Aorta (tissue), 5 donors: ENCODE results near the gene ZBTB2. TPM values are rescaled to one million over a fixed set of nuclear protein-coding genes. Genes with fewer than 3 reads are reported as not detected.

Experiments used
- ATAC-seq: fragments of 200-7000 bp; cut with Tn5 transposase; one replicate; pipeline ENCODE4 v1.9.1; 2022; ENCODE audit warnings: moderate library complexity; ENCODE audit not compliant: low FRiP score
- DNase-seq, 2 donors: peaks; one replicate each; pipeline ENCODE4 v3.0.0-alpha.2; 2020
- H3K27ac ChIP-seq, 2 donors: one replicate each; pipeline ENCODE4 v1.5.1; 2013; ENCODE audit warnings: low read length in 2 of 2, mild to moderate bottlenecking in 2 of 2, moderate library complexity in 2 of 2, control low read depth in 1 of 2, inconsistent platforms in 1 of 2, low read depth in 1 of 2
- H3K27me3 ChIP-seq, 2 donors: one replicate each; pipeline ENCODE4 v1.6.1; 2013; ENCODE audit warnings: control low read depth in 1 of 2, low read length in 1 of 2, mild to moderate bottlenecking in 1 of 2, moderate library complexity in 1 of 2; ENCODE audit not compliant: insufficient read depth in 2 of 2, control insufficient read depth in 1 of 2
- H3K36me3 ChIP-seq, 2 donors: one replicate each; pipeline ENCODE4 v1.6.1; 2013; ENCODE audit warnings: control low read depth in 1 of 2, low read length in 1 of 2, mild to moderate bottlenecking in 1 of 2; ENCODE audit not compliant: insufficient read depth in 2 of 2, control insufficient read depth in 1 of 2
- H3K4me1 ChIP-seq, 2 donors: one replicate each; pipeline ENCODE4 v1.6.1; 2013; ENCODE audit warnings: low read length in 2 of 2, control low read depth in 1 of 2, mild to moderate bottlenecking in 1 of 2, moderate library complexity in 1 of 2; ENCODE audit not compliant: insufficient read depth in 2 of 2, control insufficient read depth in 1 of 2
- H3K4me3 ChIP-seq, 2 donors: one replicate each; pipeline ENCODE4 v1.5.1; 2013; ENCODE audit warnings: low read length in 2 of 2, control low read depth in 1 of 2, mild to moderate bottlenecking in 1 of 2
- H3K9me3 ChIP-seq: one replicate; pipeline ENCODE4 v1.6.1; 2013; ENCODE audit warnings: mild to moderate bottlenecking, low read length; ENCODE audit not compliant: control insufficient read depth
- WGBS, 2 donors: extraction: QIAGEN DNeasy Blood & Tissue Kit; methylation state at CpG; one replicate each; pipeline ENCODE4 v1.1.7; 2013; 5-methylcytosine and 5-hydroxymethylcytosine counted together
- intact Hi-C, 2 donors: fragments of 100-400 bp; cut with DNase I; formaldehyde crosslinking; loops; one replicate each; pipeline versions ENCODE4 v1.14.2 to v1.15.0; 2022
- polyA plus RNA-seq, 2 donors: library from polyadenylated mRNA; stranded (reverse); fragments of 200-250 nt; gene quantifications; one replicate each; pipeline ENCODE4 v1.2.3, GENCODE V29; 2013
- total RNA-seq, 2 donors: library from RNA; stranded (reverse); fragmentation: NEBNext Ultra II Directional; extraction: Animal tissue kit (Norgen Biotek cat#: 25700); gene quantifications; one replicate each; pipeline ENCODE4 v1.2.1, GENCODE V29; 2021
- donor health status: healthy with polysubstance abuse.
- donor health status: Bipolar disorder and iron deficiency.
- donor health status: DM: no; HTN: no; CAD: no.
- donor health status: DM: no; HTN: no; CAD: no.
- donor health status: DM: yes; HTN: yes; CAD: no.

The ZBTB2 gene
- total and polyA plus RNA-seq, 4 donors, result 5.0 to 14.0 (median 9.0) TPM

DNA sequence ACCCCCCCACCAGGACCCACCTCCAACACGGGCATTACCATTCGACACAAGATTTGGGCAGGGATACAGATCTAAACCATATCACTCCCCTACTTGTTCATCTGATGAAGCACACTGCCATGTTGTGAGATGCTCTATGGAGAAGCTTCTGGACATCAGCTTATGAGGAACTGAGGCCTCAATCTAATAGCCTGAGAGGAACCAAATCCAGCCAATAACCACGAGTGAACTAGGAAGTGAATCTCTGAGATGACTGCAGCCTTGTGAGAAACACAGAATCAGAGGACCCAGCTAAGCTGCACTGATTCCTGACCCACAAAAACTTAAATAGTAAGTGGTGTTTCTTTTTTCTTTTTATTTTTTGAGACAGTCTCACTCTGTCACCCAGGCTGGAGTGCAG, 21.6 kb upstream of the ZBTB2 start:
- intact Hi-C loops, result no loop called here
- ATAC-seq, result no peak
- WGBS, 2 donors, result 93 to 94% methylated on average over 3 of the region's 3 CpGs
- H3K9me3 ChIP-seq, result no peaks in the 10 kb centered on the region
- no peak for DNase-seq
- H3K4me3 ChIP-seq, result no peak overlapping the region
- no peaks in the 10 kb centered on the region for H3K27me3 ChIP-seq
- H3K4me1 ChIP-seq, result no peaks in the 10 kb centered on the region
- H3K27ac ChIP-seq, result no peak overlapping the region
- peaks cover 3 to 6% of the 10 kb centered on the region in 2 donors for H3K36me3 ChIP-seq

DNA sequence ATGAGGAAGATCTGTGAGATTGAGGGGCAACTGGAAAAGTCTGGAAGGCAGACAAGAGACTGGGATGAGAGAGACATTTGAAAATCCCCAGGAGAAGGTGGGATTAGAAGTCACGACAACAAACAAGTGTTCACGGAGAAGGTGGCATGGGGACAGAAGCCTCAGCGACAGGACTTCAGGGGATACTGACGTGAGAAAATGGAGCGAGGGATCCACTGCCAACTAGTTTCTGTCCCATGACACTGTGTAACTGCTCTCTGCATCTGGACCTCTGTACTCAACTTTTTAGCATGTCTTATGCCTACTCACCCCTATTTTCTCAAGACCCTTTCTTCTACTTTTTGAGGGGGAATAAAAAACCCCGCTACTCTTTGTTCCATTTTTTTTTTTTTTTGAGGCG, 18.3 kb upstream of the ZBTB2 start:
- Histone ChIP-seq H3K4me1 (no peaks in the 10 kb centered on the region), H3K4me3 (no peak overlapping the region), H3K9me3 (no peaks in the 10 kb centered on the region), H3K27ac (no peak overlapping the region), H3K36me3 (peaks cover 0 to 6% of the 10 kb centered on the region in 2 donors), H3K27me3 (no peaks in the 10 kb centered on the region)
- intact Hi-C loops, result loop anchor here (5.0 kb wide), 1 partner anchor 68 kb away; no protein-coding TSS in a partner anchor
- ATAC-seq (no peak), DNase-seq (no peak)
- WGBS, 2 donors, result 94 to 96% methylated on average over 7 of the region's 7 CpGs

DNA sequence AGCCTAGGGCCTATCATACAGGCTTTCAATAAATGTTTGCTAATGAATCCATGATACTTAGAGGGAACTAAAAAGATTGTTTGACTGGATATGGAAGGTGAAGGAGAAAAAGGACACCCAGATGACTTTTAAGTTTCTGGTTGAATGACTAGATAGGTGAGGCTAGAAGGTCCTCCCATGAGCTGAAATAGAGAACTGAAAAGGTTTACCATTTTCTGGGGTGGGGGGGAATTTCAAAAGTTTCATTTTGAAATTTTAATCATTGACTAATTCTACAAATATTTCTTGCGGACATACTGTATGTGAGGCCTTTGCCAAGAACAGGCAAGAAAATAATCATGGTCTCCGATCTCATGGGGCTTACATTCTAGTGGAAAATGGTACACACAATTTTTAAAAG, 17.9 kb upstream of the ZBTB2 start:
- Histone ChIP-seq H3K27me3 (no peaks in the 10 kb centered on the region), H3K36me3 (peaks cover 0 to 4% of the 10 kb centered on the region in 2 donors), H3K27ac (no peak overlapping the region), H3K9me3 (no peaks in the 10 kb centered on the region), H3K4me1 (no peaks in the 10 kb centered on the region), H3K4me3 (no peak overlapping the region)
- WGBS, 2 donors, result 82 to 84% methylated on average over 2 of the region's 2 CpGs
- intact Hi-C loops, result loop anchor here (5.0 kb wide), 1 partner anchor 68 kb away; no protein-coding TSS in a partner anchor
- no peak for DNase-seq
- ATAC-seq, result no peak

DNA sequence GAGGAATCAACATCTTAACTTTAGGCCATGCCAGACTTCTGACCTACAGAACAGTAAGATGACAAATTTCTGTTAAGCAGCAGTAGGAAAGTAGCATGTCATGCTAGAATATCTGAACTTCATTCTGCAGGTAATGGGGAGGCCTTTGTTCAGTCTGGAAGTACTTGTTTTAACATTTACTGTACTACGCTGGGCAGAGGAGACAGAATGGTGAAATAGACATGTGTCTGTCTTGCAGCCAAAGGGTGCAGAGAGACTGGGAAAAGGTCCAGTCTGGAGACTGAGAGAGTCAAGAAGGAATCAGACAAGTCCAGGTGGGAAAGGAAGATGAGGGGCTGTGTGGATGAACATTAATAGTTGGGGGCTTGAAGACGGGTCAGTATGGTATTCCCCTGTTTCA, 17.5 kb upstream of the ZBTB2 start:
- Histone ChIP-seq H3K9me3 (no peaks in the 10 kb centered on the region), H3K4me1 (no peaks in the 10 kb centered on the region), H3K27ac (no peak overlapping the region), H3K36me3 (peaks cover 0 to 4% of the 10 kb centered on the region in 2 donors), H3K27me3 (no peaks in the 10 kb centered on the region), H3K4me3 (no peak overlapping the region)
- no peak for ATAC-seq
- DNase-seq, result no peak
- 83 to 92% methylated on average over 2 of the region's 2 CpGs for WGBS, 2 donors
- intact Hi-C loops, result loop anchor here (5.0 kb wide), 1 partner anchor 68 kb away; no protein-coding TSS in a partner anchor

DNA sequence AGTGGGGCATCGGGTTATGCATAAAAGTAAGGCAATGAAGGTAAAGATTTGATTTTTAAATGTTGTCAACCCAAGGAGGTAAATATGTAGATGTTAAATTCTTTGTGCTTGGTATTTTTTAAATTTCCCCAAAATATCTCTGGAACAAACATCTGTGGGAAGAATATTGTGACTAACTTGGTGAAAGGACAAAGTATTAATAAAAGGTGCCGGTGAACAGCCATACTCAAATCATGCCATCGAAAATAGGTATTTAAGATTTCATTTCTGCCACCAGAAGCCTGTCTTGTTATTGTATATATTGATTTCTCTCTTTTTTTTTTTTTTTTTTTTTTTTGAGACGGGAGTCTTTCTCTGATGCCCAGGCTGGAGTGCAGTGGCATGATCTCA, 12.6 kb upstream of the ZBTB2 start:
- ATAC-seq (no peak), DNase-seq (no peak)
- 77% methylated on average over 4 of the region's 4 CpGs for WGBS, 2 donors
- intact Hi-C loops, result no loop called here
- no peaks in the 10 kb centered on the region for H3K27me3 ChIP-seq
- peaks cover 2 to 4% of the 10 kb centered on the region in 2 donors for H3K36me3 ChIP-seq
- H3K9me3 ChIP-seq, result no peaks in the 10 kb centered on the region
- no peak overlapping the region for H3K4me3 ChIP-seq
- H3K4me1 ChIP-seq, result peaks cover 0 to 2% of the 10 kb centered on the region in 2 donors
- no peak overlapping the region for H3K27ac ChIP-seq

DNA sequence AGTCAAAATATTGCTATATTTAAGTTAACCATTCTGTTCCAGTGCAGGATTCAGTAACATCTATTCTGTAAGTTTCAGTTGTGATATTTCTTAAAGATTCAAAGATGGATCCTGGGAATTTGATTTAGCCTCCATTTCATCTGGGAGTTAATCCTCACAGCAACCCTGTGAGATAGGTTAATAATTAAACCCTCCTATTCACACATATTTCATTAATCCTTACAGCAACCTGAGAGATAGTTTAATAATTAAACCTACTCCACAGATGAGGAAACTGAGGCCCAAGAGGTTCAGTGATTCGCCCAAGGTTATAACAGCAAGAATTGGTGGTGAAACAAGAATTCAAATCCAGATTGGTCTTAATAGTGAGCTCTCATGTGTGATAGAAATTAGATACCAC, 10.9 kb upstream of the ZBTB2 start:
- no peak overlapping the region for H3K27ac ChIP-seq
- intact Hi-C loops, result no loop called here
- H3K9me3 ChIP-seq, result no peaks in the 10 kb centered on the region
- DNase-seq, result no peak
- H3K4me3 ChIP-seq, result no peak overlapping the region
- H3K36me3 ChIP-seq, result peaks cover 0 to 2% of the 10 kb centered on the region in 2 donors
- ATAC-seq, result no peak
- no peaks in the 10 kb centered on the region for H3K27me3 ChIP-seq
- 95 to 96% methylated on average over 1 of the region's 1 CpG for WGBS, 2 donors
- H3K4me1 ChIP-seq, result peaks cover 2% of the 10 kb centered on the region in 2 donors

DNA sequence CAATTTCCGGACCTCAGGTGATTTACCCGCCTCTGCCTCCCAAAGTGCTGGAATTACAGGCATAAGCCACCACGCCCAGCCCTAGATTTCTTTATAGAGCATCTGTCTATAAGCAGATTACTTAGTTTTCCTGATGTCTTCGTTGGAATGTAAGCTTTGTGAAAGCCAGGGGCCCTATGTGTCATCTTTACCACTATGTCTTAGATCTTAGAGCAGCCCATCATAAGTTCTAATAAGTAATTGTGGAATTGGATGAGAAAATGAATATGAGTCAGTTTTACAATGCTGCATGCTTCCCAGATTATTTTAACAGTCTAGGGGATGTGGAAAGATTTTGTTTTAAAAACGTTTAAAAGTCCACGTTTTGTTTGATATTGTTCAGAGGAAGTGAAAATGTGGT, 9.1 kb upstream of the ZBTB2 start:
- H3K36me3 ChIP-seq, result peaks cover 0 to 2% of the 10 kb centered on the region in 2 donors
- H3K4me3 ChIP-seq, result no peak overlapping the region
- WGBS, 2 donors, result 68 to 78% methylated on average over 6 of the region's 6 CpGs
- ATAC-seq, result no peak
- no peaks in the 10 kb centered on the region for H3K27me3 ChIP-seq
- intact Hi-C loops, result no loop called here
- DNase-seq, result no peak
- H3K4me1 ChIP-seq, result peaks cover 2 to 3% of the 10 kb centered on the region in 2 donors
- H3K9me3 ChIP-seq, result no peaks in the 10 kb centered on the region
- H3K27ac ChIP-seq, result no peak overlapping the region

DNA sequence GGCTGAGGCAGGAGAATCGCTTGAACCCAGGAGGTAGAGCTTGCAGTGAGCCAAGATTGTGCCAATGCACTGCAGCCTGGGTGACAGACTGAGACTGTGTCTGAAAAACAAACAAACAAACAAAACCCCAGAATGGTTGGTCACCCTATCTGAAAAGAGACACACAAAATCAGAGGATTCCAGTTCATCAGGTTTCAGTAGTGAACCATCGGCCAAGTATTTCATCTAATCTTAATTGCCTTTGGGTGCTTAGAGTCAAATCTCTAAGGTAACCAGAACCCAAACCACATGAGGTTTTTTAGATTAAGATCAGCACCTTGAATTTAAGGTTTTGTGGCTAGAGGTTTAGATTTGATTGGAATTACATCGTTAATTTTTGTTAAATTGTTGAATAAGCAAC, 8.3 kb upstream of the ZBTB2 start:
- 91 to 92% methylated on average over 3 of the region's 3 CpGs for WGBS, 2 donors
- H3K27me3 ChIP-seq, result no peaks in the 10 kb centered on the region
- H3K4me1 ChIP-seq, result peaks cover 2 to 7% of the 10 kb centered on the region in 2 donors
- no peak for DNase-seq
- no peak overlapping the region for H3K27ac ChIP-seq
- intact Hi-C loops, result no loop called here
- H3K9me3 ChIP-seq, result no peaks in the 10 kb centered on the region
- ATAC-seq, result no peak
- peaks cover 0 to 2% of the 10 kb centered on the region in 2 donors for H3K36me3 ChIP-seq
- H3K4me3 ChIP-seq, result no peak overlapping the region

DNA sequence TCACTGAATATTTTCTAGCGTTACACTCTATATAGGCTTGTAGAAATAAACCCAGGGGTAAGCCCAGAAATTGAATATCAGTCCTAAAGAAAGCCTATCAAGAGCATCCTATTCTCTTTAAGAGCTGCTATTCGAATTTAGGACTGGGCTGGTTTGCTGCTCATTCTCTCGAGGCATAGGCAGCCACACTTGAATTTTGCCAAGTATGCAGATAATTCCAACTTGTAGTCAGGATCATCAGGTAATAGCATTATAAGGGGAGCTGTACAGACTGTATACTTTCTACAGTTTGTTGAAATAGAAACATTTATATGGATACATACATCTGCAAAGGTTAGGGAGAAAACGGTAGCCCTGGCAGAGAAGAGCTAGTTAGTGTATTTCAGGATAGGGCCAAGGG, 2.1 kb upstream of the ZBTB2 start:
- no peak overlapping the region for H3K4me3 ChIP-seq
- no peak for DNase-seq

More for the DNA sequence above, 2.1 kb upstream of the ZBTB2 start:
- no peak overlapping the region for H3K27ac ChIP-seq
- intact Hi-C loops, result no loop called here
- H3K4me1 ChIP-seq, result peaks cover 2 to 18% of the 10 kb centered on the region in 2 donors
- H3K36me3 ChIP-seq, result no peaks in the 10 kb centered on the region
- H3K27me3 ChIP-seq, result no peaks in the 10 kb centered on the region
- H3K9me3 ChIP-seq, result no peaks in the 10 kb centered on the region
- ATAC-seq, result no peak
- WGBS, 2 donors, result 22 to 25% methylated on average over 4 of the region's 4 CpGs
